ENCODE data around the gene ZNF48.
A peak's percentile ranks its signal among the peaks of the same experiment; 100 is the strongest.

ZNF48 gene

DNA sequence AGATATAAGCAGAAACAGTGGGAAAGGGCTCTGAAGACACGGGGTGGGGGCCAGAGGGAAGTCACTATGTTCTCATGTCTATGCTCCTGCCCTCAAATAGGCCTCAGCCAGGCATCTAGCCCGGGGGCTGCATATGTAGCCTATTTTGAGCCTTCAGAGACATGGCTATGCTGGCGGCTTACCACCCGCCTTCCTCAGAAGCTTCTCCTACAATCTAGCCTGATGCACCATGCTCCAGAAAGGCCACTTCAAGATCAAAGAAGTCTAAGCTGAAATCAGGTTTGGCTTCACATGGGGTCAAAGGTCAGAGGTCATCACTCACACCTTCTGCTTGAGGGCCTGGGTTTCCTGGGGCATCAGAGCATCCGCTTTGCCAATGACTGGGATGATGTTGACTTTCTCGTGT, 14.4 kb upstream of the ZNF48 start:
- no peak overlapping the region for H2AFZ ChIP-seq (ENCODE audit: low read length)
- no peaks in the 10 kb centered on the region for H3K27me3 ChIP-seq (replicated peaks; ENCODE audit: insufficient read depth, low read length)
- peaks cover 34% of the 10 kb centered on the region for H3K4me1 ChIP-seq (ENCODE audit: low read length)
- no peaks in the 10 kb centered on the region for H3K36me3 ChIP-seq (replicated peaks; ENCODE audit: insufficient read depth, low read length)
- no peak overlapping the region for H3K4me3 ChIP-seq (ENCODE audit: low read length)
- peaks cover 36% of the 10 kb centered on the region for H3K79me2 ChIP-seq (ENCODE audit: low read length)
- no peaks in the 10 kb centered on the region for H4K20me1 ChIP-seq (ENCODE audit: insufficient read depth, low read length)
- peaks cover 35% of the 10 kb centered on the region for H3F3A ChIP-seq (ENCODE audit: insufficient read depth, low read length)
- no peak overlapping the region for H3K9ac ChIP-seq (ENCODE audit: low read length)
- no peaks in the 10 kb centered on the region for H3K9me2 ChIP-seq (replicated peaks; ENCODE audit: insufficient read depth, low read length)
- H3K27ac ChIP-seq (ENCODE audit: low read length) = no peak overlapping the region
- no peak overlapping the region; the same call in 1 of the 2 replicates for H3K4me2 ChIP-seq (ENCODE audit: low read depth, low read length)
- TF ChIP-seq EZH2phosphoT487 (IDR thresholded peaks at IDR 0.05; ENCODE audit: low read length) = no peak
- no peak for TF ChIP-seq EZH2 (optimal IDR thresholded peaks at IDR 0.05; ENCODE audit: low read depth, low read length)
- TF ChIP-seq, protein P1, sequence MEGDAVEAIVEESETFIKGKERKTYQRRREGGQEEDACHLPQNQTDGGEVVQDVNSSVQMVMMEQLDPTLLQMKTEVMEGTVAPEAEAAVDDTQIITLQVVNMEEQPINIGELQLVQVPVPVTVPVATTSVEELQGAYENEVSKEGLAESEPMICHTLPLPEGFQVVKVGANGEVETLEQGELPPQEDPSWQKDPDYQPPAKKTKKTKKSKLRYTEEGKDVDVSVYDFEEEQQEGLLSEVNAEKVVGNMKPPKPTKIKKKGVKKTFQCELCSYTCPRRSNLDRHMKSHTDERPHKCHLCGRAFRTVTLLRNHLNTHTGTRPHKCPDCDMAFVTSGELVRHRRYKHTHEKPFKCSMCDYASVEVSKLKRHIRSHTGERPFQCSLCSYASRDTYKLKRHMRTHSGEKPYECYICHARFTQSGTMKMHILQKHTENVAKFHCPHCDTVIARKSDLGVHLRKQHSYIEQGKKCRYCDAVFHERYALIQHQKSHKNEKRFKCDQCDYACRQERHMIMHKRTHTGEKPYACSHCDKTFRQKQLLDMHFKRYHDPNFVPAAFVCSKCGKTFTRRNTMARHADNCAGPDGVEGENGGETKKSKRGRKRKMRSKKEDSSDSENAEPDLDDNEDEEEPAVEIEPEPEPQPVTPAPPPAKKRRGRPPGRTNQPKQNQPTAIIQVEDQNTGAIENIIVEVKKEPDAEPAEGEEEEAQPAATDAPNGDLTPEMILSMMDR (IDR thresholded peaks at IDR 0.05; ENCODE audit: low read length) = no peak
- no peaks in the 10 kb centered on the region for H3K9me3 ChIP-seq (replicated peaks; ENCODE audit: insufficient read depth, low read length)
- DNase-seq = no peak

DNA sequence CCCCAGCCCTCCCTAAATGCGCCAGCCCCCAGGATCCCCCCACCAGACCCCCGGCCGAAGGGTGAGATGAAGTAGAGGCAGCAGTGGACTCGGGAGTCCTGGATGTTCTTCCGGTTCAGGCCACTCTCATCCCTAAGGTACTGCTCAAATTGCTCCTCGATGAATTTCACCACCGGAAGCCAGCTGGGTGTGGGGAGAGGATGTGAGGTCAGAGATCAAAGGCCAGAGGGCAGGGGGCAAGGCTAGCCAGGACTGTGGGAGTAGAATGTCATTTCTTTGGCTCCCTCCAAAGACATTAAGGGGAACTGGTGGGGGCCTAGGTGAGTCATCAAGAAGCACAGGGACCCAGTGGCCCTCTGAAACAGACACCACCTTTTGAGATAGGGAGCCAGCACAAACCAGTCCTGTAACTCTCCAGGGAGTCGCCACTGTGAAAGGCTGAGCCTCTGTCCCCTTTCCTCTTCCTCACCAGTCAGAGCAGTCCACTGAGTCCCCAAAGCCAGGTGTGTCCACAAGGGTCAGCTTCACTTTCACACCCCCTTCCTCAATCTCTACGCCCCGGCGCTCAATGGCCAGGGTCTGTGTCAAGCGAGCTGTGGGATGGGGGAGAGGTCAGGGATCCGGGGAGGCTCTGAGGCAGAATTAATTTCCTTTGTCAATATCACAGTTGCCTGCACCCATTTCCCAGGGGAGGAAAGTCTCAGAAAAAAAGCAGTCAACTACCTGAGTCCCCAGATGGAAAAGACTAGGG, 13.8 kb upstream of the ZNF48 start:
- Histone ChIP-seq H3K4me3 (ENCODE audit: low read length) (peak overlapping the region; percentile 68), H3K27me3 (replicated peaks; ENCODE audit: insufficient read depth, low read length) (no peaks in the 10 kb centered on the region), H2AFZ (ENCODE audit: low read length) (no peak overlapping the region), H3K9me2 (replicated peaks; ENCODE audit: insufficient read depth, low read length) (no peaks in the 10 kb centered on the region), H3K4me2 (ENCODE audit: low read depth, low read length) (peak overlapping the region; percentile 80), H3K79me2 (ENCODE audit: low read length) (peaks cover 36% of the 10 kb centered on the region), H3K27ac (ENCODE audit: low read length) (peak overlapping the region; percentile 47; the same call in 1 of the 2 replicates), H3K4me1 (ENCODE audit: low read length) (peaks cover 34% of the 10 kb centered on the region), H3K9me3 (replicated peaks; ENCODE audit: insufficient read depth, low read length) (no peaks in the 10 kb centered on the region), H4K20me1 (ENCODE audit: insufficient read depth, low read length) (no peaks in the 10 kb centered on the region), H3F3A (ENCODE audit: insufficient read depth, low read length) (peaks cover 35% of the 10 kb centered on the region), H3K9ac (ENCODE audit: low read length) (peak overlapping the region; percentile 79), H3K36me3 (replicated peaks; ENCODE audit: insufficient read depth, low read length) (no peaks in the 10 kb centered on the region)
- TF ChIP-seq, protein P1 (IDR thresholded peaks at IDR 0.05; ENCODE audit: low read length) = no peak
- no peak for TF ChIP-seq EZH2 (optimal IDR thresholded peaks at IDR 0.05; ENCODE audit: low read depth, low read length)
- TF ChIP-seq EZH2phosphoT487 (IDR thresholded peaks at IDR 0.05; ENCODE audit: low read length) = no peak
- DNase-seq = no peak

DNA sequence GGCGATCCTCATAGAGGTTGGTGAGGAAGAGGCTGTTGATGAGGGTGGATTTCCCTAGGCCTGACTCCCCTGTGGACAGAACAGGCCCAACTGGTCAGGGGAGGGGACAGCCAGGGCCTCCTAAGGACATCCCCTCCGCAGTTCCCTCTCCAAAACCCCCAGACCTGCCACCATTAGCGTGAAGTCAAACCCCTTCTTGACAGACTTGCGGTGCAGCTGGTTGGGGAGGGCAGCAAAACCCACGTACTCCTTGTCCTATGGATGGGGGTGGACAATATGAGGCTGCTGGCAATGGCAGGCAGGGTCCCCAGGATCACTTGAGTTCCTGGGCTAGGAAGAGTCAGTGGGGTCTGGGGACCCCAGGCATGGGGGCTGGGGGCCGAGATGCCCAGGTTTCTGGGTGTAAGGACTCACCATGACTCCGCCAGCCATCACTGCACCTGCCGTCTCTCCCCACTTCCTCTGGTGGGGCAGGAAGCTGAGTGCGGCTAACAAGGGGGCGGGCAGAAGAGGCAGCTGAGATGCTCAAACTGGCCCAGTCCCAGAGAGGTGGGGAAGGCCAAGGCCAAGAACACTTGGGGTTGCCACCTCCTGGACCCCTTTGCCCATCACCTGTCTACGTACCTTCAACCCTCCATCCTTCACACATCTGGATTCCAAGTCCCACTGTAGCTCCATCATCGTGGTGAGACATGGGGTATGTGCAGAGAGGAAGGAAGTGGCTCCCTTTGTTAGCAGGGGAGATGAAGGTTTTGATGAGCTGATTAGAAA, 12.9 kb upstream of the ZNF48 start, which contains the start of gene SEPTIN1:
SEPTIN1 (minus strand) TSS at position 451 of the 771 bp plus-strand sequence; CDS start at position 432, 19 bp downstream.
- Histone ChIP-seq H3K9ac (ENCODE audit: low read length) (peak within 1 kb of the TSS; percentile 79), H3K36me3 (replicated peaks; ENCODE audit: insufficient read depth, low read length) (no peaks in the 10 kb centered on the region), H3K9me2 (replicated peaks; ENCODE audit: insufficient read depth, low read length) (no peaks in the 10 kb centered on the region), H2AFZ (ENCODE audit: low read length) (peak within 1 kb of the TSS; percentile 82), H3K79me2 (ENCODE audit: low read length) (peaks cover 36% of the 10 kb centered on the region), H3K4me2 (ENCODE audit: low read depth, low read length) (peak within 1 kb of the TSS; percentile 80), H3K9me3 (replicated peaks; ENCODE audit: insufficient read depth, low read length) (no peaks in the 10 kb centered on the region), H3K27me3 (replicated peaks; ENCODE audit: insufficient read depth, low read length) (no peaks in the 10 kb centered on the region), H4K20me1 (ENCODE audit: insufficient read depth, low read length) (no peaks in the 10 kb centered on the region), H3K4me3 (ENCODE audit: low read length) (peak within 1 kb of the TSS; percentile 68), H3K27ac (ENCODE audit: low read length) (peak within 1 kb of the TSS; percentile 47; the same call in 1 of the 2 replicates), H3F3A (ENCODE audit: insufficient read depth, low read length) (peaks cover 33% of the 10 kb centered on the region), H3K4me1 (ENCODE audit: low read length) (peaks cover 31% of the 10 kb centered on the region)
- peak; percentile 76 for DNase-seq
- no peak for TF ChIP-seq EZH2phosphoT487 (IDR thresholded peaks at IDR 0.05; ENCODE audit: low read length)
- TF ChIP-seq, protein P1 (IDR thresholded peaks at IDR 0.05; ENCODE audit: low read length) = no peak
- TF ChIP-seq EZH2 (optimal IDR thresholded peaks at IDR 0.05; ENCODE audit: low read depth, low read length) = no peak
